Smooth muscle cell of the brain vasculature (primary cell): ENCODE results near the gene NDC1.
"Not testable (repeated sequence)": the region's sequence is repeated elsewhere in the genome, so short reads cannot be mapped to it uniquely, and the experiment has no call there.

Experiments
- DNase-seq: peaks from one replicate; pipeline ENCODE4 v3.0.0-alpha.2; 2012; ENCODE audit warnings: low read depth, low spot score

NDC1 gene, protein sequence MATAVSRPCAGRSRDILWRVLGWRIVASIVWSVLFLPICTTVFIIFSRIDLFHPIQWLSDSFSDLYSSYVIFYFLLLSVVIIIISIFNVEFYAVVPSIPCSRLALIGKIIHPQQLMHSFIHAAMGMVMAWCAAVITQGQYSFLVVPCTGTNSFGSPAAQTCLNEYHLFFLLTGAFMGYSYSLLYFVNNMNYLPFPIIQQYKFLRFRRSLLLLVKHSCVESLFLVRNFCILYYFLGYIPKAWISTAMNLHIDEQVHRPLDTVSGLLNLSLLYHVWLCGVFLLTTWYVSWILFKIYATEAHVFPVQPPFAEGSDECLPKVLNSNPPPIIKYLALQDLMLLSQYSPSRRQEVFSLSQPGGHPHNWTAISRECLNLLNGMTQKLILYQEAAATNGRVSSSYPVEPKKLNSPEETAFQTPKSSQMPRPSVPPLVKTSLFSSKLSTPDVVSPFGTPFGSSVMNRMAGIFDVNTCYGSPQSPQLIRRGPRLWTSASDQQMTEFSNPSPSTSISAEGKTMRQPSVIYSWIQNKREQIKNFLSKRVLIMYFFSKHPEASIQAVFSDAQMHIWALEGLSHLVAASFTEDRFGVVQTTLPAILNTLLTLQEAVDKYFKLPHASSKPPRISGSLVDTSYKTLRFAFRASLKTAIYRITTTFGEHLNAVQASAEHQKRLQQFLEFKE

DNA sequence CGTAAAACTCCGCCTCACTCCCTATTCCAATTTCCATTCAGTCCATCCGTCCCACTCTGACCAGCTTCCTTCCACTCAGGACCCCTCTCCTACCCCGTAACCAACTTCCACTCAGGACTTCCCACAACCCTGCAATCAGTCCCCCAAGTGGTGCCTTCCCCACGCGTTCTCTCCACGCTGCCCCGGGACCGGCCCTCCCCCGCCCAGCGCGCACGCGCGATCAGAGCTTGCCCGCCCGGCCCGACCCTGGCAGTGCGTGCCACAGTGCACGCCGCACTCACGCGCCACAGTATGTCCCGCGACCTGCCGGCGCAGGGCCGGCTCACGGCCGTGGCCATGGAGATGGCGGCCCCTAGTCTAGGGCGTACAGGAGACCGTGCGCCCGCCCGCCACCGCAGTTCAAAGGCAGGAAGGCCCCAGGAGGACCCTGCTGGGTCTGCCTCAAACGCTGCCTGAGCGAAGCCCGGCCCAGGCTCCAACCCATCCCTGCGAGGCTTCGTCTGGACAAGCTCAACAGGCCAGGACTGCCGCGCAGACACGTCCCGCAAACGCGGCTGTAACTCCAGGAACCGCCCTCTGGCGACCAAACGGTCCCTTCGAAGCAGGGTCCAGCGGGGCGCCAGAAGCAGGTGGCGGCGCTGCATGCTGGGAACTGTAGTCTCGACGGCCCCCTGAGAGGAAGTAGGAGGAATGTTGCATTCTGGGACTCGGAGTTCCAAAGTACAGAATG, at the start of gene NDC1:
NDC1 (minus strand) TSS at position 373 of the 730 bp plus-strand sequence; CDS start at position 338, 35 bp downstream.
- DNase-seq: peak; percentile 83

DNA sequence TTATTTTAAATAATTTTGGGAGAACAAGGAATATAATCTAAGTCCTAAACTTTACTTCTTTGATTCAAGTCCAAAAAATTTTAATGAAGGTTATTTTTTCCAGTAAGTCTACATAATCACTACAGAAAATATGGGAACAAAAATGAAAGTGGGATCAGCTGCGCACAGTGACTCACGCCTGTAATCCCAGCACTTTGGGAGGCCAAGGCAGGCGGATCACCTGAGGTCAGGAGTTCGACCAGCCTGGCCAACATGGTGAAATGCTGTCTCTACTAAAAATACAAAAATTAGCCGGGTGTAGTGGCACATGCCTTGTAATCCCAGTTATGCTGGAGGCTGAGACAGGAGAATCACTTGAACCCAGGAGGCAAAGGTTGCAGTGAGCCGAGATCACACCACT, 45.5 kb upstream of the NDC1 start:
- DNase-seq: not testable (repeated sequence)

DNA sequence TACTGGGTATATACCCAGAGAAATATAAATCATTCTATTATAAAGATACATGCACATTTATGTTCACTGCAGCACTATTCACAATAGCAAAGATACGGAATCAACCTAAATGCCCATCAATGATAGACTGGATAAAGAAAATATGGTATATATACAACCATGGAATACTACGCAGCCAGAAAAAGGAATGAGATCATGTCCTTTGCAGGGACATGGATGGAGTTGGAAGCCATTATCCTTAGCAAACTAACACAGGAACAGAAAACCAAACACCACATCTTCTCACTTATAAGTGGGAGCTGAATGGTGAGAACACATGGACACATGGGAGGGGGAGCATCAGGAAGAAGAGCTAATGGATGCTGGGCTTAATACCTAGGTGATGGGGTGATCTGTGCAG, 43.8 kb upstream of the NDC1 start:
- DNase-seq: not testable (repeated sequence)

DNA sequence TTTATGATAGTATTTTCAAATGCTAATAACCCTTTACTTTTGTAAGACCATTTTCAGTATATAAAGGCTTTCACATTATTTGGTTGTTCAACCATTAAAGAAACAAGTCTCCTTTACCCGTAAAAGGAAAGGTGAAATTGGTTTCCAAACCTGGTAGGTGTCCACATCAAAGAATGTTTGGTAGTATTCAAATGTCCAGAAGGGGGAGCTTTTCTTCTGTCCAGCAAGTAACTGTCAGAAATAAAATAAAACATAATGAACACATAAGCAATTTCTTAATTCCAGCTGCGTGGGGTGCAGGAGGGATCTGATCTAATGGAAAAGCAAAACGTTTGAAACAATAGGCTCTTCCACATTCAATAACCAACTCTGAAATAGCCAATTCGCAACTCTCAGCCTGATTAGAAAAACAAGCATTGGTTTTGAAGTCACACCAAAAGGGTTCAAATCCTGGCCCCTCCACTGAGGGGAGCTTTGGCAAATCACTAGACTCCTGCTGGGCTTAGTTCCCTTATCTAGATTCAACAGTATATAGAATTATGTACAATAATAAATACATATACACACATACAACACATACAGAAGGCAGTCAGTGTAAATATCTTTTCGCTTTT, 40.5 kb upstream of the NDC1 start:
- no peak for DNase-seq

DNA sequence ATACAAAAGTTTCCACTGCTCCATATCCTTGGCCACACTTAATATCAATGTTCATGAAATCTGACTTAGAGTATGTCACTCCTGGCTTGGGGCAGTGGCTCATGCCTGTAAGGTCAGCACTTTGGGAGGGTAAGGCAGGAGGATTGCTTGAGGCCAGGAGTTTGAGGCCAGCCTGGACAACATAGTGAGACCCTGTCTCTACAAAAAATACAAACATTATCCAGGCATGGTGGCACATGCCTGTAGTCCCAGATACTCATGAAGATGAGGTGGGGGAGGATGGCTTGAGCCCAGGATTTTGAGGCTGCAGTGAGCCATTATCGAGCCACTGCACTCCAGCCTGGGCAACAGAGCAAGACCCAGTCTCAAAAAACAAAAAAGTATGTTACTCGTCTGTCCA, 37.1 kb upstream of the NDC1 start:
- DNase-seq: not testable (repeated sequence)

DNA sequence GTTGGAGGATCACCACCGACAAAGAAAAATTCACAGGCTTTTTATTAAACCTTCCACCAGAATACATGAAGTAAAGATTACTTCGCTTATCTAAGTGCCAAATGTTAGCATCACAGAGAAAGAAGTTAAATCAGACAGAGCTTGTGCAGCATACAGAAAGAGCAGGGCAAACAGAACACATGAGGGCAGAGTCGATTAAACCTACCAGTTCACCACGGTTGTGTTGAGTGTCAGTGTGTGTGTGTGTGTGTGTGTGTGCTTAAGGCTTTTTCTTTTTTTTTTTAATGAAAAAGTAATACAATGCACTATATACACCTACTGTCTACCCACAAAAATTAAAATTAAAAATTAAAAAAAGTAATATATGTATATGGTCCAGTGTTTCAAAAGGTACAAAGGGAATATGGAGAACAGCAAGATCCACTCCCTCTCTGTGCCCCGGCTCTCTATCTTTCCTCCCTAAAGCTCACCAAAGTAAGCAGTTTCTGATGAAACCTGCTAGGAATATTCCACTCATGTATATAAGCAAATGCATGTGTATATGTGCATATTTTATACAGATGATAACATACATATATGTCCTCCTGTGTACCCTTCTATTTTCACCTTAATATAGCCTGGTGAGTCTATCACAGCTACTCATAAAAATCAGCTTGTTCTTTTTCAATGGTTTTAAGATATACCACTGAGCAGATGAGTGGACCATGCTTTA, 33.8 kb upstream of the NDC1 start:
- no peak for DNase-seq

DNA sequence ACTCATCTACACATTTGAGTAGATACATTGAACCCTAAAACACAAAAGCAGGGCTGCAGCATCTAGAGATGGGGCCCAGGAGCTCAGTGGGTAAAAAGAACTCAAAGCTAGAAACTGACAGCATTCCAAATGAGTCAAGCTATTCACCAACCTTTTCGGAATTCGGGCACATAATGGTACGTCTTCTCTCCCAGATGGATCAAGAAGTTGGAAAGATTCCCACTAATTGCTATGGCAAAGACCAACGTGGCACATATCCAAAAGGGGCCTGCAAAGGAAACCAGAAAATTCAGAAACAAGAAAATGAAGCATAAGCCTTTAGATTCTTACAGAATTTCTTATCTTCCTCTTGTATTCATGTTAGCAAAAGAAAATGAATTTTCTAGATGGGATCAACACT, 33.1 kb upstream of the NDC1 start:
- no peak for DNase-seq

DNA sequence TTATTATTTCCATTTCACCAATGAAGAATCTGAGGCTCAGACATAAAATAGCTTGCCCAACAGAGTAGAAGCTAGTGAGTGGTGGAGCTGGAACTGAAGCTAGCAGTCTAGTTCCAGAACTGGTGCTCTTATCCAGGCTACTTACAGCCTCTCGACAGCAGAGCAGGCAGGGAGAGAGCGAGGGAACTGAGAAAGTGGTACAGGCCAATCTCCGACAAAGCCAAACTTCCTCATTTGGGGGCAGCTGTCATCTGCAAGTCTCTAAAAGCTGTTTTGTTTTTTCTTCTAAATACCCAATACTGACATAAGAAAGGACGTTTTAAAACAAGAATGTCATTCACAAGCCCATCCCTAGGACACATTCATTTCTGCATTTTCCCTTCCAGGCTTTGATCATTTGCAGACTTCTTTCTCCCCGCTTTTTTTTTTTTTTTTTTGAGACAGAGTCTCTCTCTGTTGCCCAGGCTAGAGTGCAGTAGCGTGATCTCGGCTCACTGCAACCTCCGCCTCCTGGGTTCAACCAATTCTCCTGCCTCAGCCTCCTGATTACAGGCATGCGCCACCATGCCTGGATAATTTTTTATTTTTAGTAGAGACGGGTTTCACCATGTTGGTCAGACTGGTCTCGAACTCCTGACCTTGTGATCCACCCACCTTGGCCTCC, 31.5 kb upstream of the NDC1 start:
- no peak for DNase-seq

DNA sequence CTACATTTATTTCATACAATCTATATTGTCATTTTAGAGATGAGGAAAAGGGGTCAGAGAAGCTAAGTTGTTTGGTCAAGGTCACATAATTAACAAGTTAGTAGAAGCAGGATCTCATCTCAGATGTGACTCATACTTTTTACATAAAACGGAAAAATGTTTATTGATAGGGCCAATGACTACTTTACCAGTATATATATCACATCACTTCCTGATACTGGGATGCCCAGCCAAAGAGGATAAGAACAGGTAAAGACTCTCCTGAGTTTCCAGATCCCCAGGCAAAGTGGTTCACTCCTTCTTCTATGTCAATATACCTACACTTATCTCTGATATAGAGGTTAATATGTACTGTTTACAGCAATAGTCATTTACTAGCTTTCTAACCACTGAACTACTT, 30.5 kb upstream of the NDC1 start:
- DNase-seq: no peak

DNA sequence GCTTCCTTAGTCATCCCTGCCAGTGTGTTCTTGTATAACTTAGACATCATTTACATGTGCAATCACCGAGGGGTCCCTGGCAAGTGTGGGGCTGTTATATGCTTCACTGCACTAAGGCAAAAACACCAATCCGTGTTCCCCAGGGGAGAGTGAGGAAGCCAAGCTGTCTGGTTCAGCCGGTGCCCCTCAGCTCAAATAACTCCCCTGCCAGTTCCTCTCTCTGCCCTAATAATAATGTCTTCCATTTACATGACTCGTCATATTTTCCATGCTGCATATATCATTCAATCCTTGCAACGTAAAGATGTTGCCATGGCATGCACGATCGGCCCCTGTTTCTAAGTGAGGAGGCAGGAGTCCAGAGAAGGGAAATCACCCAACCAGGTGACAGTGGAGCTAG, 24.4 kb upstream of the NDC1 start:
- DNase-seq: no peak

DNA sequence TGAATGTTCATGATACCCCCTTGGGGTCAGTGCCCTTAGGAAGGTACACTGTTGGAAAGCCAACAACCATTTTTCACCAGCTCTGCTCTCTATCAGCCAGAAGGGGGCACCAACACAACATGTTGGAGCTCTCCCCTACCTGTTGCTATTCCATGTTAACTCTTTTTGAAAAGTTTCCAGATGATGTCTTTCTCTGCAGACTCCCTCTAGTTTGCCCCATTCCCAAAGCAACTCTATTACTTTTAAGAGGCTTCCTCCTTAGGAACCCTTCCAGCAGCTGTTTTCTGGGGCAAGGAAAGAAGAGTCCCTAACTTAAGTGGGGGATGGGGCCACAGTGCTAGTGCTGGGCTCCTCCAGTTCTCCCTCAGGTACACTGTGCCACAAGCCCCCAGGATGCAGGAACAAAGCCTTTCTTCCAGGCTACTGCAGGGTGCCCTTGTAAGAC, 22.9 kb upstream of the NDC1 start:
- DNase-seq: no peak

DNA sequence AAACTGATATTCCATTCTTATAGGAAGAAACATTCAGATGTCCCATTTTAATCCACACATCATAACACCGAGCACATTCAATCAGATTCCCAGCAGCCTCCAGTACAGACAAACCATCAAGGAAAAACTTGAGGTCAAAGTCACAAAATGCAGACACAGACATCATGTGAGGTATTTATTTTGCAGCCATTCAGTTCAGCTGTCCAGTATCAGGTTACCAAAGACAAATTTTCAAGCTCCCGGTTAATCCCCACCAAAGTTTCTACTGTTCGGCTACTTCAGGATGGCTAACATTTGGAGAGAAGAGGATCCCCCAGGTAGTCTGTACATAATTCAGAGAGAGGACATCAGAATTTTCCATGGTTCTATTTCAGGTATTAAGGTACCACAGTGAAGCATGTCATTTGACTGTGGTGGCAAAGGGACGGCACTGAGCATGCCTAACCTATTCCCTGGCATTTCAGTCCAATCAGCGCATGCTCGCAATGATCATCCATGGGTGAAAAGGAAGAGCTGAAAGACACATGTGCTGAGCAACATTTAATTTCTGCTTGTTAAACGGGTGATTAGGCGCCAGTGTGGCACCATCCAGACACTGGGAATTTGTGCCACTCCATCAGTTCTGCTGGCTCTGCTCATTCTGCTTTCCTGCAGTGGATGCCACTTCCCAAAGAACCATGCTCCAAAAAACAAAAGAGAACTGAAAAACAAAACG, 13.6 kb upstream of the NDC1 start:
- DNase-seq: no peak

DNA sequence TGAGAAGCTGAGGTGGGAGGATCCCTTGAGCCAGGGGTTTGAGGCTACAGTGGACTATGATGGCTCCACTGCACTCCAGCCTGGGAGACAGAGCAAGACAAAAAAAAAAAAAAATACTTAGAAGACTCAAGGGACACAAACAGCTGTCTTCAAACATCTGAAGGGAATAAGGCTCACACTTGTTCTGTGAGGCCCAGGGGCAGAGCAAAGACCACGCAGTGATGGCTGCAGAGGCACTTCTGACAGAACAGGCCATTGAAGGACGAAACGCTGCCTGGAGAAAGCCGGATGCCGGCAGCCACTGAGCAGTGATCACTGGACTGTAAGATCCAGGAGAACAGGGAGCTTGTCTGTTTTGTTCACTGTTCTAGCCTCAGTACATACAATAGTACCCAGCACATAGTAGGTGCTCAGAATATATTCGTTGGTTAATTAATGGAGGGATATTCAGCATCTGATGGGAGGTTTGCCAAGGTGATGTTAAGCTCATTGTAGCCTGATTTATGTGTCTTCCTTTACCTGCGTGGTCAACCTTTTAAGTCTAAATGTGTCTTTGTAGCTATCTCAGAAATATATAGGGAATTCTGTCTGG, 12.1 kb upstream of the NDC1 start:
- no peak for DNase-seq

DNA sequence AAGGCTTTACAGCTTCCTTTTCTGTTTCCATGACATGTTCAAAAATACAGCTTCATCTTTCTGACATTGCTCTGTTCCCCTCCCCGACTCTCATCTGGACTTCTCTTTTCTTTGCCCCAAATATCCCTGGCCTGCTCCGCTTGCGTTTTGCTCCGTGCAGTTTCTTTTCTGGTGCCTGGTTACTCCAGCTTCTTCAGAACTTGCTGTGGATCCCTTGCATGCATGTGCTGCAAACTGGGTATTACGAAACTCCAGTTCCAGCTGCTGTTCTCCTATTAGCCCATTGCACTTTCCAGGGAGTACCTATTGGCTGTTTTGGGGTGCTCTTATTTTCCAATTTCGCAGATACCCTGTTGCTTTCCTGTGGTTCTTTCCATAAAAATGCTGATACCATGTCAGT, 9.9 kb upstream of the NDC1 start:
- no peak for DNase-seq

DNA sequence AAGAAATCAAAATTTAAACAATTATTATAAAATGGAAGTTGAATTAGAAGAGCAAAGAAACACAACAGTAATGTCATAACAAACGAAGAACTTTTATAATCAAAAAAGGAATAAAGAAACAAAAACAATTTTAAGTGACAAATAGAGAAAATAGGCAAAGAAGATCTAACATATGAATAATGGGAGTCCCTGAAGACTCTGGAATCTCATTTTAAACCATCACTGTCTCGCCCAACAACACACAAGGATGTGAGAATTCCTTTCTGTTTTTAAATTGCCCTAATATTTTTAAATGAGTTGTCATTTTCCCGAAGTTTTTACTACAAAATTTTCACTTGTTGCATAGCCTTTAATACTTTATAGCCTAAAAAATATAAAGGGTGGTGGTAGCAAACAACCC, 4.3 kb upstream of the NDC1 start:
- no peak for DNase-seq

DNA sequence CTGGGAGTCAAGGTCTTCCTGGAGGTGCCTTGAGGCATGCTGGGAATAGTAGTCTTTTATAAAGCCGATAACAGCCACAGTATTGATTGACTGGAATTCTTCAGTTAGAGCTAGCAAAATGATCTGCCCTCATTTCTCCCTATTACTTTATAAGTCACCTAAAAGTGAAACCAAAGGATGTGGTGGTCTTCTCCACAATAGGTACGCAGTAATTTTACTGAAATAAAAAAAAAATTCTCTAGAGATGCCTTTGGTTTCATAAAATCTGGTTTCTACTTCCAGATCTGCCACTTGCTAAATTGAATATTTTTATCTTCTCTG, 518 bp upstream of the NDC1 start:
- no peak for DNase-seq

DNA sequence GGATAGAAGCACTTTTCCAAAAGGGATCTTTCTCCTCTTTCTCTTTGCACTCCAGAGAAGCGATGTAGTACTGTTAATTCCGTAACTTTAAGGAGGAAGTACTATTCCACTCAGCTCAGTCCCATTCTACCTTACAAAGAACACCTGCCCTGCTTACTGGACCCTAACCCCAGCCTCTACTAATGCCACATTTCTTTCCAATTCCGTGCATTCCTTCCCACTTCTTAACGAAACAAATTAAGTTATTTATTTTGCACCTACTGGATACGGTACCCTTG, 511 bp downstream of the NDC1 start:
- no peak for DNase-seq

DNA sequence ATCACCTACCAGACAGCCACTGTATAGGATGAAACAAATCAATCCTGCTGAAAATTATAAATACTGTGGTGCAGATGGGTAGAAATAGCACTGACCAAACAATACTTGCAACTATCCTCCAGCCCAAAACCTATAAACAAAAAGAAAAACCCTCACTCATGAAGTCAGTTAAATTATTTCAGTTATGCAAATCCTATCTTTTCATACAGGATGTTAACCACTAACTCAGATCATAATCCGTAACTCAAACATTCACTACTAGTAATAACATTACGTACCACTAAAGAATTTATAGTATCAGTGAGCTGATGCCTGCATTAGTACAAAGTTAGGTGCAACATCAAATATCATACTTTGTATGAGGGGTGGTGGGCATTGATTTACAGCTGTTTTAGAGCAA, 2.6 kb downstream of the NDC1 start:
- no peak for DNase-seq

DNA sequence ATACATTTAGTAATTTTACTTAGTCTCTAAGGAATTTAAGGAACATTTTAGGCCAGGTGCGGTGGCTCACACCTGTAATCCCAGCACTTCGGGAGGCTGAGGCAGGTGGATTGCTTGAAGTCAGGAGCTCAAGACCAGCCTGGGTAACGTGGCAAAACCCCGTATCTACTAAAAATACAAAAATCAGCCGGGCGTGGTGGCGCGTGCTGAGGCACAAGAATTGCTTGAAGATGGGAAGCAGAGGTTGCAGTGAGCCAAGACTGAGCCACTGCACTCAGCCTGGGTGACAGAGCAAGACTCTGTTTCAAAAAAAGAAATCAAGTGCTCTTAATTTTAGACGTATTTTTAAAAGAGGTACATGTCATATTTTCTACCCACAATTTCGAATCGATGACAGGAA, 3.3 kb downstream of the NDC1 start:
- no peak for DNase-seq

DNA sequence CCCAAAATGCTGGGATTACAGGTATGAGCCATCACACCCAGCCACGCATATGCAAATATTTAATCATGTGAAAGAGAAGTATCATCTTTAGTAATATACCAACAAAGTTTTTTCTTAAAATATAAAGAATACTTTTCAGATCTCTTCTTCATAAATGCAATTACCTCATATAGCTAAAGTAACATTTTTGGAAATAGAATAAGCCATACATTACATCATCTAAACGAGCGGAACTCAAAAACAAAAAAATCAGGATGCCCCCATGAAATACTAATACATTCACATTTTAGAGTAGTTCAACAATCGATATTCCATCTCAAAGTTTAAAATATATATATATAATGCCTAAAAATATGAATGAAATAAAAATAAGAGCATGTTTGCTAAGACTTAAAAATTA, 4.7 kb downstream of the NDC1 start:
- no peak for DNase-seq
